ENCODE measurements around the gene SNX11.
A peak's percentile ranks its signal among the peaks of the same experiment; 100 is the strongest.

Gene SNX11

DNA sequence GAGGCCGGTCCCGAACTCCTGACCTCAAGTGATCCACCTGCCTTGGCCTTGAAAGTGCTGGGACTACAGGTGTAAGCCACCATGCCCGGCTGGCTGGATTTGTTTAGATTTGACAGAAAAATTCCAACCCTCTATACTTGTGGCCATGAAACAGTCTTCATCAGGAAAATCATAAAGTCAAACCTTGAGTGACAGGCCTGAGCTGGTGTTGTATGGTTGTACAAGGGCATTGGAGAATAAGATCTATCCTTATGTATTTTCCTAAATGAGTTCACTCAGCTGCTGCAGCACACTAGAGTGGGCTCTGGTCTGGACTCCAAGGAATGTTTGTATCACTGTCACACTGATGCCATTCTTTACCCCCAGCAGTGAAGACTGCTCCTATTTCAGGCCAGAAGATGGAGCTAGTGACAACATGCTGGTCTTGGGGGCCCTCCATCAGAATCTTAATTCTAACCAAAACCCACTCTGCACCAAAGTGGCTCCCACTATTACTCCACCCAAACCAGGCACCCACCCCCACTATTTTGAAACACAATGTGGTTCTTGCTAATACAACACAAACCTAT lies 27.4 kb downstream of the SNX11 start:
- Mint-ChIP-seq H3K4me3 (no peak overlapping the region), H3K9me3 (no peaks in the 10 kb centered on the region), H3K36me3 (ENCODE audit: low read depth) (peaks cover 9% of the 10 kb centered on the region), H3K27me3 (no peaks in the 10 kb centered on the region), H3K27ac (no peak overlapping the region), H3K4me1 (ENCODE audit: low read depth) (peaks cover 4% of the 10 kb centered on the region)

DNA sequence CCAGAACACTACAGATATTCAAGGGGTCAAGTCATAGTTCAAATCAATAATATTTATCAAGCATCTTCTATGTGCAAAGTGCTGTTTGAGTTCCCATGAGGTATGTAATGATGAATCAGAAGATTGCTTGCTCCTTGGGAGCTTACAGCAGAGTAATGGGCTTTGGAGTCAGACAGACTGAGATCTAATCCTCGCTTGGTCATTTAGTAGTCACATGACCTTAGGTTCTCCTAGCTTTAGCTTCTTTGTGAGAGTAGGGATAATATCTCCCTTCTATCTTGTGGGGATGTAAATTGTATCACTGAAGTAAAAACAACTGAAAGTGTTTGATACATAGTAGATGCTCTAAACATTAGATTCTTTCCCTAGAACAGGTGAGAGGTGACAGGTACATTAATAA lies 30.1 kb downstream of the SNX11 start:
- Mint-ChIP-seq H3K4me3 (no peak overlapping the region), H3K27ac (no peak overlapping the region), H3K36me3 (ENCODE audit: low read depth) (peaks cover 15% of the 10 kb centered on the region), H3K27me3 (no peaks in the 10 kb centered on the region), H3K4me1 (ENCODE audit: low read depth) (peaks cover 15% of the 10 kb centered on the region), H3K9me3 (no peaks in the 10 kb centered on the region)

DNA sequence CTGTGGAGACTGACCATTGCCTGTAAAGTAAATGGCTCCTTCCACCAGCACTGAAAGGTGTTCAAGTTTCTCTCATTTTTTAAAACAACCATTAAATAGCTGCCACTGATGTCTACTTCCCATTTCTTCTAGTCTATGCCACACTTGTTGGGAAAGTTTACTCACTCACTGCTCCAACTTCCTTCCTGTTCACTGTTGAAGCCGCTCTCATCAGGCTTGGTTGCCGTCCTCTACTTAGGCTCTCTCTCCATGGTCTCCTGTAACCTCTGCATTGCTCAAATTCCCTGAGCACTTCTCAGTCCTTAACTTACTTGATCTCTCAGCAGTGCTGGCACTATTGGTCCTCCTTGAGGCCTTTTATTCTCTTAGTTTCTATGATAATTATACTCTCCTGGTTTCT lies 32.4 kb downstream of the SNX11 start:
- H3K27ac Mint-ChIP-seq = peak overlapping the region; percentile 76
- no peak overlapping the region for H3K4me3 Mint-ChIP-seq
- peaks cover 15% of the 10 kb centered on the region for H3K36me3 Mint-ChIP-seq (ENCODE audit: low read depth)
- H3K4me1 Mint-ChIP-seq (ENCODE audit: low read depth) = peaks cover 15% of the 10 kb centered on the region
- H3K9me3 Mint-ChIP-seq = no peaks in the 10 kb centered on the region
- H3K27me3 Mint-ChIP-seq = no peaks in the 10 kb centered on the region

DNA sequence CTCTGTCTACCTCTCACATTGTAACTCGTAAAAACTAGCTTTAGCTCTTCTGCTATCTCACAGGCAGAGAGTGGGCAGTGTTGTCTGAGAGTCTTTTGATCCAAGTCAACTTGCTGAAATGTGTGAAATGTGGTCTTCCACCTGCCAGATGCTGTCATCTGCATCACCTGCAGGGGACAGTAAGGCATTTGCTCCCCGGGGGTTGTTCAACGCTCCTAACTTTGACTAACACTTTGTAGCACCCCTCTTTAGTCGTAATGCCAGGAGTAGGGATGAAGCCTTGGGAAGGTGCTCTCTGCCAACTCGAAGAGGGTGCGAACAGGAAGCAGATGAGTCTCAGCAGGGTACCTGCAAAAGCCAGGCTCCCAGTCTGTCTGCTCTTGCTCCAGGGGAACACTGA lies 36.1 kb downstream of the SNX11 start:
- H3K36me3 Mint-ChIP-seq (ENCODE audit: low read depth) = peaks cover 20% of the 10 kb centered on the region
- no peaks in the 10 kb centered on the region for H3K27me3 Mint-ChIP-seq
- H3K4me1 Mint-ChIP-seq (ENCODE audit: low read depth) = peaks cover 15% of the 10 kb centered on the region
- H3K4me3 Mint-ChIP-seq = no peak overlapping the region
- no peaks in the 10 kb centered on the region for H3K9me3 Mint-ChIP-seq
- H3K27ac Mint-ChIP-seq = no peak overlapping the region

DNA sequence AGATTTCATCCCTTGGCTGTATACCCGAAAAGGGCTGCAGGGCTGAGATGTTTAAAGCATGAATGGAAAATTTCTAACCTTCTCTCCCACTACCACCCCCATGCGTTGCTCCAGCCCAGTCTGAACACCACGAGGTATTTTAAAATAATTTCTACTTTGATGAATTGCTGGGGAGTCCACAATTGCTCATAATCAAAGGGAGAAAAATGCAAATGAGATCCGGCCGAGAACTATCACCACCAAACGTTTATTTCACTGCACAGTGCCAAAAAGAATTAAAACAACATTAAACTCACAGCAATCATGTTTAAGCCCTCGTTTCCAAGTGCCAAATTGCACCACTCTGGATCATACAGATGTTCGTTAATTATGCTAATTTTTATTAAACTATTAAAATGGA lies 36.7 kb downstream of the SNX11 start:
- no peak overlapping the region for H3K27ac Mint-ChIP-seq
- no peak overlapping the region for H3K4me3 Mint-ChIP-seq
- H3K36me3 Mint-ChIP-seq (ENCODE audit: low read depth) = peaks cover 20% of the 10 kb centered on the region
- no peaks in the 10 kb centered on the region for H3K9me3 Mint-ChIP-seq
- no peaks in the 10 kb centered on the region for H3K27me3 Mint-ChIP-seq
- peaks cover 15% of the 10 kb centered on the region for H3K4me1 Mint-ChIP-seq (ENCODE audit: low read depth)

DNA sequence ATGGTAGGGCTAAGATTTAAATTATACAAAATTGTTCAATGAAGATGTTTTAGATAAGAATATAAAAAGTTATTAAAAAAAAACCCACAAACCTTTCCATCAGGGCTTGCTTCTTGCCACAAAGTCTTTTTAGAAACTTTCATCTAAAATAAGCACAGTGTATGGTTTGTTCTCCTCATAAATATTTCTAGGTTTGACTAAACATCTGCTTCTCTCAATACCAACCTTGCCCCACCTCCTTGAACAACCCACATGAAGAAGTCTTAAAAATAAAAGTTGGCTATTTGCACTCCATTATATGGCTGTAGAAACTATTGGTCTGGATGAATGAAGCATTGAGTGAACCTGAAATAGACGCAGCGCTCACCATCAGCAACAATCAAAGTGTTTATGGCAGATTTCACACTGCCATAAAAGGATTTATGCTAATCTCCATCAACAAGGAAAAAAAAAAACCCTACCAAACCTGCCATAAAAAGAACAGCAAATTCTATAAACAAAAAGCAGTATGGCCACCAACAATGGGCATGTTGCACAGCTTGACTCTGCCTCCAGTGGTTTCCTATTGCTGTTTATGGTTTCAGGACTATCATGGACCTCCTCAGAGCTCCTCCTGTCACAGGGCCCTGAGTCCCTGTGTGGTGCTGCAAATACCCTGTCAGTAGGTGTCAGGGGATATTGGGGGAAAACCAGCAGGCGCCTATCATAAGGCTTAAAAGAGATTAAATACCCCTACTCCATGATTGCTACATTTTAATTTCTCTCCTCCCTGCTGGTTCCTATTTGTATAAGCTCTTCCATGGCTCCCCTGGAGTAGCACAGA lies 37.6 kb downstream of the SNX11 start:
- no peaks in the 10 kb centered on the region for H3K27me3 Mint-ChIP-seq
- peaks cover 8% of the 10 kb centered on the region for H3K4me1 Mint-ChIP-seq (ENCODE audit: low read depth)
- H3K27ac Mint-ChIP-seq = no peak overlapping the region
- H3K9me3 Mint-ChIP-seq = no peaks in the 10 kb centered on the region
- peaks cover 13% of the 10 kb centered on the region for H3K36me3 Mint-ChIP-seq (ENCODE audit: low read depth)
- no peak overlapping the region for H3K4me3 Mint-ChIP-seq

DNA sequence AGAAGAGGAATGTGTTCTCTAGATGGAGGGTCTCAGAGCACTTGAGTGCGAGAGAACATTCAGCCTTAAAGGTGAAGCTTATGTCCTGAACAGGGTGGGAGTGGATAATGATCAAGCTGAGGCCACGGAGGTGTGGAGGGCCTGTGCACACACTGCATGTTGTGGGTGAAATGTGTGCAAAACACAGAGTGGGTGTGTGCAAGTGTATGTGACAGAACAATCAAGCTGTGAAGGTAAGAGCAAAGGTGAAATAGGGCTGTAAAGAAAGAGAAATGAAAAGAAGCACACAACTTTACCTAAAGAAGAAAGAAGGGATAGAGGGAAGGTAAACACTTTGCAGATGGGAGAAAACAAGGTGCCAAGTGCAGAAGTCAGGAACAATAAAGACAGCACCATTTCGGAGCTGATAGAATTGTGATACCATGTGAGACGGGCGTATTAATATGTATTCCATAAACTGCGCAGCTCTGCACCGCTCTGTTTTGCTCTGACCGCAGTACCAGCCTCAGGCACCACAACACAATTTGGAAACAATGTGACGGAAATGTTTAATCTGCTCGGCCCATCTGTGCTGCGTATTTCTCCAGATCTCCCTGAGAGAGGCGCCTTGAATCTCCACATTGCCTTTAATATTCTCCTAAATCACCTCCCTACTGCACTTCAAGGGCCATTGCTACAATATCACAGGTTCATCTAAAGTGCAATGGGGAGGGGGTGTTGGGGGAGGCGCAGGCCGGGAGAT lies 40.6 kb downstream of the SNX11 start:
- Mint-ChIP-seq H3K27ac (no peak overlapping the region), H3K9me3 (no peaks in the 10 kb centered on the region), H3K4me1 (ENCODE audit: low read depth) (no peaks in the 10 kb centered on the region), H3K27me3 (no peaks in the 10 kb centered on the region), H3K4me3 (no peak overlapping the region), H3K36me3 (ENCODE audit: low read depth) (peaks cover 9% of the 10 kb centered on the region)

DNA sequence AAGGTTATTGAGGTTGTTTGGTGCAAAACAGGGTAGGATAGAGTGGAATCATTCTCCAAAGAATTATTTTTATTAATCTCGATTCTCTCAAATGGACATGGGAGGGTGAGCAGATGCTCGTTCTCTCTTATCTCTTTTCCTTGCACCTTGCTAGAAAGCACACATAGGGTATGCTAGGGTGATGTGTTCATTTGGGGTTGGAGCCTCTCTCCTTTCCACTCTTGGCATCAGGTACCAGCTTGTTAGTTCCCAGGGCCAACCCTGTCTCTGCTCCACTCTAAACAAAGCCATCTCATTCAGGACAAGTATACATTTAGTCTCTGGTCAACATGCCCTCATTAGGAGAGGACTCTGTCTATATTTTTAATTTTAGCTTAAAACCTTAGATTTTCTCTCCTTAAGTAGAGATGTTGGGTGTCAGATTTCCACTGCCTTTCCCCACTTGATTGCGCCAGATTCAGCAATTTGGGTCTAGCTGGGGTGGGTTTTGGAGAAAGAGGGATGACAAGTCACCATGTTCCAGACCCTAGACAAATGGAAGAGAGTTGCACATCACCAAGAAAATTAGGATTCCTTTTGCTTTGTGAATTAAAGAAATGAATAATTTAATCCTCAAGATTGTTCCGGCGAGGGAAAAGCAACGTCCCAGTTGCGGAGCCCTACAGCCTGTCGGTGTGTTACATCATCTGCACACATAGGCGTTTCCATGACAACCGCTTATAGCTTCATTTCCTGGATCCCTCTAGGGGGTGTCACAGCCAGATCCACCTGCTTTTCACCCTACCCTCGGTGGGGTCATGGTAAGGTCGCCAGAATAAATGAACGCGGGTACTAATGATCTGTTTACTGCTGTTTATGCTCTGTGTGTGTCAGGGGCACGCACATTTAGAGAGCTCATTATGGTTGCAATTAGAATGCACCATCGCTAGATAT lies 41.6 kb downstream of the SNX11 start:
- H3K4me3 Mint-ChIP-seq = no peak overlapping the region
- H3K9me3 Mint-ChIP-seq = no peaks in the 10 kb centered on the region
- no peaks in the 10 kb centered on the region for H3K4me1 Mint-ChIP-seq (ENCODE audit: low read depth)
- peaks cover 10% of the 10 kb centered on the region for H3K36me3 Mint-ChIP-seq (ENCODE audit: low read depth)
- H3K27me3 Mint-ChIP-seq = no peaks in the 10 kb centered on the region
- H3K27ac Mint-ChIP-seq = no peak overlapping the region

DNA sequence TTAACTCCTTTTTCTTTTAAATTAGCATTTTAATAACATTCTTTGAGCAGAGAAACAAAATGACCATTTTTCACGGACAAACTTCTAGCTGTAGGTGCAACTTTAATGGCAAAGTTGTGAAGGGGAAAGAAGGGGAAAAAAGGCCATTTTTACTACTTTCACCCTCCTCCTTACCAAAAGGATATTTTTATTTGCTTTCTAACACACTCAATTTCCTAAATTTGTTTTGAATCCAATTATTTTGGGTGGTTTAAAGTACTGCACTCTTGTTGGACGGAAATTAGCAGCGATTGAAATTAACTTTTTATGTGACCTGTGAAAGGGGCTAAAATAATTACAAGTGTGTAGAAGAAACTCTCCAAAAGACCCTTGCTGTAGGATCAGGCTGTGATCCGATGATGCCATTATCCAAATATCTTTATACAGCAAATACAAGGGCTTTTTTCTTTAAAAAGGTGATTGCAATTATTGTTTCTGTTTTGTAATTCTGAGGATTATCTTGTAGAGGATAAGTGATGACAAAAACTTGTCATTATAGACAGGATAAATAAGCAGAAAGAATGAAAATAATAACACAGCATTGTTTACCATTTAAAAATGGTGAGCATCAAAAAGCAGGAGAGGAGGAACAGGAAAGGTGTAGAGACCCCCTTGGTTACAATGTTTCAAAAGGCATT lies 42.4 kb downstream of the SNX11 start:
- Mint-ChIP-seq H3K4me3 (no peak overlapping the region), H3K27me3 (no peaks in the 10 kb centered on the region), H3K4me1 (ENCODE audit: low read depth) (no peaks in the 10 kb centered on the region), H3K9me3 (no peaks in the 10 kb centered on the region), H3K27ac (no peak overlapping the region), H3K36me3 (ENCODE audit: low read depth) (peaks cover 16% of the 10 kb centered on the region)

DNA sequence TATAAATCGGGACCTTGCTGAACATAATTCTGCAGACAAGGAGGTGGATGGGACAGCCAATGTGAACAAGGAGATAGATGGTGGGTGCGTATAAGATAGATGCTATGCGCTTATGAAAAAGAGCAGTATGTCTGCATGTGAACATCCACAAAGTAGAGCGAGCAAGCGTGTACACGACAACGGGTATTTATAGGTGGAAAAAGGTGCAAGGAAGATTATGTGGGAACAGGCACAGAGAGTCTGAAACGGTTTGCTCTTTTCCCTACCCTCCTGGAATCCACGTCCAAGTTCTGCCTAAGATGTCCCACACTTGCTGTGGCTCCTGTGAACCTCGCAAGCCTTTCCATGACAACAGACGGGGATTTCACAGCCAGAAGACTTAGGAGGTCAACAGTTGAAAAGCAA lies 43.0 kb downstream of the SNX11 start:
- no peak overlapping the region for H3K27ac Mint-ChIP-seq

DNA sequence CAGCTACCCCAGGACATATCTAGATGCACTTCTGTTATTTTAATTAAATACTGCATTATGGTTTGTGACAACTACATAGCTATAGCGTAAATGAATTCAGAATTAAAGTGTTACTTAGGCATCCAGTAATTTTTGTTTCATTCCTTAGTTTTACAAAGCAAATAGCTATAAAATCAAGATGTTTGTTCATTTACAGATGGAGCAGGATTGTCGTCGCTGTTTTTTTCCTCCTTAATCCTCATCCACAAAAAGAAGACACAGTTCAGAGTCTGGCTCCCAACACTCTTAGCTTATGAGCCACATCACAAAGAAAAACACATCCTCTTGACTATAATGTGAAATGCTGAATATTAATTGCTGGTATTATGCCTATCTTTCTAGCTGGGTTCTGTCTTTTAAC lies 43.7 kb downstream of the SNX11 start:
- no peaks in the 10 kb centered on the region for H3K27me3 Mint-ChIP-seq
- H3K36me3 Mint-ChIP-seq (ENCODE audit: low read depth) = peaks cover 21% of the 10 kb centered on the region
- no peak overlapping the region for H3K27ac Mint-ChIP-seq
- no peak overlapping the region for H3K4me3 Mint-ChIP-seq
- no peaks in the 10 kb centered on the region for H3K9me3 Mint-ChIP-seq
- no peaks in the 10 kb centered on the region for H3K4me1 Mint-ChIP-seq (ENCODE audit: low read depth)

More for the DNA sequence above, 43.0 kb downstream of the SNX11 start:
- no peaks in the 10 kb centered on the region for H3K27me3 Mint-ChIP-seq
- no peaks in the 10 kb centered on the region for H3K4me1 Mint-ChIP-seq (ENCODE audit: low read depth)
- peaks cover 16% of the 10 kb centered on the region for H3K36me3 Mint-ChIP-seq (ENCODE audit: low read depth)
- H3K9me3 Mint-ChIP-seq = no peaks in the 10 kb centered on the region
- H3K4me3 Mint-ChIP-seq = no peak overlapping the region

DNA sequence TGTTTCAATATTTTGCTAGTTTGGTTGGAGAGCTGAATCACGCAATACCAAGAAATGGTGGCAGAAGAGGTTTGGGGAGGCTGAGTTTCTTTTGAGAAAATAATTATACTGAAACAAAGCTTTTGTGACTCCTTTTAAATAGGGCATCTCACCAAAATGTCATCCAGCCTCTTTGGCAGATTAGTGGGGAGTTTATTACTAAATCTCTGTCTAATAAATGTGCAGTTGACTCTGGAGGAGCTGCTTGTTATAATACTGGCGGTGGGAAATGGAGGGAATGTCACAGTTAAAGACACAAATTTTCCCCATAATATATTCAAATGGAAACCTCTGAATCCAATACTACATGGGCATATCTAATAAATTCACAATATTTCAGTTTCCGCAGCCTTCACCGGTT lies 44.7 kb downstream of the SNX11 start:
- Mint-ChIP-seq H3K27ac (no peak overlapping the region), H3K27me3 (no peaks in the 10 kb centered on the region), H3K36me3 (ENCODE audit: low read depth) (peaks cover 26% of the 10 kb centered on the region), H3K4me3 (no peak overlapping the region), H3K4me1 (ENCODE audit: low read depth) (no peaks in the 10 kb centered on the region), H3K9me3 (no peaks in the 10 kb centered on the region)

DNA sequence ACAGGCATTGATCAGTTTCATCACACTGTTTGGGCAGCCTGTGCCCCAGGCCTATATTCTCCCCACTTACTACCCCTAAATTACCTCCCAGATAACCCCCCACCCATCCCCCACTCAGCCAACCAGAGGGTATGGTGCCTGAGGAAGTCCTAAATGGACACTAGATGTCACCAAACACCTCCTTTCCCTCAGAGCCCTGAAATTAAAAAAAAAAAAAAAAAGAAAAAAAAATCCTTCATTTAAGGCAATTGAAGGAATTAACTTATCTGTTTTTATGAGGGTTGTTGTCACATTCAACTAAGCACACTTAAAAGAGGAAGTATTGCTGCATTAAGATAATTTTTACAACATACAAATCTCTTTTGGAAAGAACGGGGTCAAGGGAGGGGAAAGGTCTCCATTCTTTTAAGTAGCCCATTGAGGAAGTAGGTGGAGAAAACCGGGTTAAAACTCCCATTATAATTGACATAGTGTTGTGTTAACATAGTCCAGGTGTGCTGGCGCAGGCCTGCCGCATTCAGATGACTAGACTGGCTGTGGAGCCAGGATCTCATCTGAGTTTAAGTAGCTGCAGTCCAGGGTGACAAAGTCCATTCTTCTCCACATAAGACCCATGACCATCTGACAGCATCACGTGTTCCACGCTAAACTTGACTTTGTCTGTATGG lies 46.3 kb downstream of the SNX11 start:
- no peak overlapping the region for H3K4me3 Mint-ChIP-seq
- no peak overlapping the region for H3K27ac Mint-ChIP-seq
- peaks cover 17% of the 10 kb centered on the region for H3K36me3 Mint-ChIP-seq (ENCODE audit: low read depth)
- no peaks in the 10 kb centered on the region for H3K4me1 Mint-ChIP-seq (ENCODE audit: low read depth)
- no peaks in the 10 kb centered on the region for H3K9me3 Mint-ChIP-seq
- H3K27me3 Mint-ChIP-seq = no peaks in the 10 kb centered on the region
